Activated gamma-delta T cell treated with Interleukin-2 at 50 U/mL for 16 hours (primary cell): ENCODE data around the gene WNK3.

Source experiments
- DNase-seq: peaks from one replicate; pipeline ENCODE4 v3.0.0-alpha.2; 2020

The WNK3 gene

GRCh38 chrX:54157561-54157960 is 200.3 kb downstream of the WNK3 start:
- no peak for DNase-seq
